H9 (cell line): ENCODE results near the gene TMEM63C. TPM values are rescaled to one million over a fixed set of nuclear protein-coding genes. Genes with fewer than 3 reads are reported as not detected.

Experiments
- DNase-seq: peaks from one replicate; pipeline ENCODE4 v3.0.0-alpha.2; 2017
- H2AFZ ChIP-seq: one replicate; pipeline ENCODE4 v1.6.1; 2013; ENCODE audit warnings: mild to moderate bottlenecking, low read length, control low read depth, moderate library complexity
- H2AK5ac ChIP-seq: 2 replicates; pipeline ENCODE4 v1.6.1; 2013; ENCODE audit warnings: low read length, control low read depth, mixed read lengths; ENCODE audit not compliant: insufficient read length
- H2BK120ac ChIP-seq: one replicate; pipeline ENCODE4 v1.6.1; 2013; ENCODE audit warnings: low read depth, mild to moderate bottlenecking, low read length, control low read depth, inconsistent platforms; ENCODE audit not compliant: poor library complexity, severe bottlenecking
- H2BK12ac ChIP-seq: 2 replicates; pipeline ENCODE4 v1.6.1; 2013; ENCODE audit warnings: low read length, control low read depth, mixed read lengths, low read depth; ENCODE audit not compliant: insufficient read length
- H2BK15ac ChIP-seq: 2 replicates; pipeline ENCODE4 v1.6.1; 2013; ENCODE audit warnings: low read depth, low read length, control low read depth
- H2BK20ac ChIP-seq: one replicate; pipeline ENCODE4 v1.6.1; 2013; ENCODE audit warnings: low read depth, mild to moderate bottlenecking, low read length, control low read depth, inconsistent platforms; ENCODE audit not compliant: poor library complexity, severe bottlenecking
- H2BK5ac ChIP-seq: 2 replicates; pipeline ENCODE4 v1.6.1; 2013; ENCODE audit warnings: low read length, control low read depth, mixed read lengths; ENCODE audit not compliant: insufficient read length
- H3K14ac ChIP-seq: 2 replicates; pipeline ENCODE4 v1.6.1; 2013; ENCODE audit warnings: low read length, control low read depth; ENCODE audit not compliant: insufficient read depth
- H3K18ac ChIP-seq: 2 replicates; pipeline ENCODE4 v1.6.1; 2013; ENCODE audit warnings: low read depth, mild to moderate bottlenecking, mixed read lengths, low read length, control low read depth; ENCODE audit not compliant: insufficient read length
- H3K23ac ChIP-seq: 2 replicates; pipeline ENCODE4 v1.6.1; 2013; ENCODE audit warnings: low read length, control low read depth, mixed read lengths, low read depth; ENCODE audit not compliant: insufficient read length
- H3K23me2 ChIP-seq: 2 replicates; pipeline ENCODE4 v1.6.1; 2013; ENCODE audit warnings: low read depth, mild to moderate bottlenecking, mixed read lengths, low read length, control low read depth; ENCODE audit not compliant: insufficient read length, poor library complexity, severe bottlenecking
- H3K27ac ChIP-seq: 2 replicates; pipeline ENCODE4 v1.5.1; 2013; ENCODE audit warnings: low read length, control low read depth, mixed read lengths, low read depth; ENCODE audit not compliant: insufficient read length
- H3K27me3 ChIP-seq: 2 replicates; pipeline ENCODE4 v1.6.1; 2013; ENCODE audit warnings: low read length, control low read depth, inconsistent platforms; ENCODE audit not compliant: insufficient read depth
- H3K4ac ChIP-seq: 2 replicates; pipeline ENCODE4 v1.6.1; 2013; ENCODE audit warnings: low read depth, mild to moderate bottlenecking, control low read depth, inconsistent platforms, low read length, moderate library complexity
- H3K4me1 ChIP-seq: 2 replicates; pipeline ENCODE4 v1.6.1; 2013; ENCODE audit warnings: low read length, control low read depth, inconsistent platforms; ENCODE audit not compliant: insufficient read depth
- H3K4me2 ChIP-seq: 2 replicates; pipeline ENCODE4 v1.6.1; 2013; ENCODE audit warnings: low read length, control low read depth, mixed read lengths; ENCODE audit not compliant: insufficient read length, insufficient read depth
- H3K56ac ChIP-seq: 2 replicates; pipeline ENCODE4 v1.6.1; 2013; ENCODE audit warnings: low read depth, mild to moderate bottlenecking, mixed read lengths, low read length, control low read depth; ENCODE audit not compliant: insufficient read length
- H3K79me1 ChIP-seq: 2 replicates; pipeline ENCODE4 v1.6.1; 2013; ENCODE audit warnings: low read depth, mild to moderate bottlenecking, moderate library complexity, low read length, control low read depth, inconsistent platforms; ENCODE audit not compliant: insufficient read depth, poor library complexity, severe bottlenecking
- H3K79me2 ChIP-seq: 2 replicates; pipeline ENCODE4 v1.6.1; 2013; ENCODE audit warnings: low read length, control low read depth, inconsistent platforms; ENCODE audit not compliant: insufficient read depth
- H3K9ac ChIP-seq: 2 replicates; pipeline ENCODE4 v1.6.1; 2013; ENCODE audit warnings: low read length, control low read depth, mixed read lengths; ENCODE audit not compliant: insufficient read length; ENCODE audit errors: extremely low read depth
- H3K9me3 ChIP-seq: one replicate; pipeline ENCODE4 v1.6.1; 2013; ENCODE audit warnings: low read depth, low read length, inconsistent platforms; ENCODE audit not compliant: control insufficient read depth
- H3T11ph ChIP-seq: one replicate; pipeline ENCODE4 v1.6.1; 2013; ENCODE audit warnings: mild to moderate bottlenecking, low read length, control low read depth, inconsistent platforms
- H4K20me1 ChIP-seq: one replicate; pipeline ENCODE4 v1.6.1; 2013; ENCODE audit not compliant: control insufficient read depth, insufficient read length, insufficient read depth
- H4K5ac ChIP-seq: 2 replicates; pipeline ENCODE4 v1.6.1; 2013; ENCODE audit warnings: low read depth, mild to moderate bottlenecking, mixed read lengths, low read length, control low read depth; ENCODE audit not compliant: insufficient read length
- H4K8ac ChIP-seq: replicated peaks from 2 replicates; pipeline ENCODE4 v1.6.1; 2013; ENCODE audit warnings: low read length, control low read depth, mixed read lengths, low read depth; ENCODE audit not compliant: insufficient read length
- H4K91ac ChIP-seq: 2 replicates; pipeline ENCODE4 v1.6.1; 2013; ENCODE audit warnings: low read depth, mild to moderate bottlenecking, moderate library complexity, mixed read lengths, low read length, control low read depth; ENCODE audit not compliant: insufficient read length
- H3K27ac Mint-ChIP-seq, 3 experiments: 2 replicates in 2 of 3; 3 replicates in 1 of 3; pipeline ENCODE4 v1.8.0; 2020 to 2021; ENCODE audit warnings: mixed read lengths in 3 of 3, mild to moderate bottlenecking in 1 of 3, moderate library complexity in 1 of 3
- H3K27me3 Mint-ChIP-seq: 2 replicates; pipeline ENCODE4 v1.8.0; 2021; ENCODE audit warnings: low read depth, mild to moderate bottlenecking, moderate library complexity, mixed read lengths
- H3K36me3 Mint-ChIP-seq, 3 experiments: 2 replicates in 2 of 3; 3 replicates in 1 of 3; pipeline ENCODE4 v1.8.0; 2020 to 2021; ENCODE audit warnings: low read depth in 3 of 3, mixed read lengths in 3 of 3; ENCODE audit not compliant: insufficient read depth in 1 of 3
- H3K4me1 Mint-ChIP-seq, 2 experiments: 2 replicates each; pipeline ENCODE4 v1.8.0; 2020; ENCODE audit warnings: mixed read lengths in 2 of 2
- H3K4me3 Mint-ChIP-seq, 2 experiments: 2 replicates in 1 of 2; 3 replicates in 1 of 2; pipeline ENCODE4 v1.8.0; 2020 to 2021; ENCODE audit warnings: mild to moderate bottlenecking in 2 of 2, mixed read lengths in 2 of 2, moderate library complexity in 1 of 2
- H3K9me3 Mint-ChIP-seq, 2 experiments: 2 replicates in 1 of 2; 3 replicates in 1 of 2; pipeline ENCODE4 v1.8.0; 2020; ENCODE audit warnings: mild to moderate bottlenecking in 2 of 2, mixed read lengths in 2 of 2, moderate library complexity in 1 of 2
- WGBS: extraction: QIAGEN DNeasy Blood & Tissue Kit; methylation state at CpG from one replicate; pipeline ENCODE4 v1.1.7; 2013; ENCODE audit warnings: missing lambda C conversion rate, low lambda C conversion rate, mixed read lengths; ENCODE audit not compliant: insufficient read length; ENCODE audit errors: extremely low coverage; 5-methylcytosine and 5-hydroxymethylcytosine counted together
- total RNA-seq: library from RNA; stranded (reverse); gene quantifications from 2 replicates; pipeline ENCODE4 v1.2.1, GENCODE V29; 2021
- TF ChIP-seq, protein P1 (sequence below): fragments of 200-600 bp; sonication (generic); conservative IDR thresholded peaks from 3 replicates; pipeline ENCODE4 v1.8.0; 2021; ENCODE audit warnings: antibody characterized with exemption, mild to moderate bottlenecking

Gene TMEM63C
- total RNA-seq, 1 experiment from 2014 or later: 2.2 TPM

DNA sequence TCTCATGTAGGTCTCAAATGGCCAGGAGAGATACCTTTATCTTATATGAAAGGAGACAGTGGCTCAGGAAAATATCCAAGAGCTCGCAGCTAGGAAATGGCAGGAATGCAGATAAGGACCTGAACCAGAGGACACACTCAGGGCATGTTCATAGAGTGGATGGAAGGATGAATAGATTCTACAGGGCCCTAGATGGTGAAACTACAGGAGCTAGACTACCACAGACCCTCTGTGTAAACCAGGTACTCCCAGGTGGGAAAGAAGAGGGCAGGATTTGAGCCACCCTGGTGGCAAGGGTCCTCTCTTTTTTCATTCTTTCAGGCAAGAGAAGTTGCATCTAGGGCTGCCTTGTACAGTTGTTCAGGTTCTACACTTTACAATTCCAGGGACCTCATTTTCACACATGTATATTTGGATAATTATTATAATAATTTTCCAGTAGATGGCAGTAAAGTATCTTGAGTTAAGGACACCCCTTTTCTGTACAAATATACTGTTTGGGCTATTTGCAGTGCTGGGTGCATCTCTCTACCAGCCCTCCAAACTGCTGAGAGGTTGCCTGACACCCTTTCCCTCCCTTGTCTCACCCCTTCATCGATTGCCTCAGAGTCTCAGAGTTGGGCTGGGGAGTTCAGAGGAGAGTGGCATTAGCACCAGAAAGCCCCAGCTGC, 29.5 kb upstream of the TMEM63C start:
- Histone ChIP-seq H3K4me1 (peaks cover 1% of the 10 kb centered on the region; the same call in 1 of the 2 replicates), H3K23ac (no peak overlapping the region), H2BK5ac (no peak overlapping the region), H3K14ac (no peak overlapping the region; the same call in 1 of the 2 replicates), H2BK120ac (no peak overlapping the region), H3K4me2 (no peak overlapping the region), H4K8ac (no peak overlapping the region), H2AFZ (no peak overlapping the region), H2BK15ac (no peak overlapping the region), H3K79me2 (no peaks in the 10 kb centered on the region), H3K23me2 (no peaks in the 10 kb centered on the region), H2AK5ac (no peak overlapping the region), H3T11ph (no peak overlapping the region), H4K20me1 (no peaks in the 10 kb centered on the region), H3K9me3 (no peaks in the 10 kb centered on the region), H2BK20ac (no peak overlapping the region), H3K56ac (no peak overlapping the region), H4K91ac (no peak overlapping the region), H3K9ac (no peak overlapping the region), H3K79me1 (no peaks in the 10 kb centered on the region), H3K18ac (no peak overlapping the region), H3K27ac (no peak overlapping the region), H3K27me3 (no peaks in the 10 kb centered on the region), H2BK12ac (no peak overlapping the region), H3K4ac (no peak overlapping the region), H4K5ac (no peak overlapping the region)
- H3K4me1 Mint-ChIP-seq: peaks cover 26 to 40% of the 10 kb centered on the region in 2 experiments
- TF ChIP-seq, protein P1, sequence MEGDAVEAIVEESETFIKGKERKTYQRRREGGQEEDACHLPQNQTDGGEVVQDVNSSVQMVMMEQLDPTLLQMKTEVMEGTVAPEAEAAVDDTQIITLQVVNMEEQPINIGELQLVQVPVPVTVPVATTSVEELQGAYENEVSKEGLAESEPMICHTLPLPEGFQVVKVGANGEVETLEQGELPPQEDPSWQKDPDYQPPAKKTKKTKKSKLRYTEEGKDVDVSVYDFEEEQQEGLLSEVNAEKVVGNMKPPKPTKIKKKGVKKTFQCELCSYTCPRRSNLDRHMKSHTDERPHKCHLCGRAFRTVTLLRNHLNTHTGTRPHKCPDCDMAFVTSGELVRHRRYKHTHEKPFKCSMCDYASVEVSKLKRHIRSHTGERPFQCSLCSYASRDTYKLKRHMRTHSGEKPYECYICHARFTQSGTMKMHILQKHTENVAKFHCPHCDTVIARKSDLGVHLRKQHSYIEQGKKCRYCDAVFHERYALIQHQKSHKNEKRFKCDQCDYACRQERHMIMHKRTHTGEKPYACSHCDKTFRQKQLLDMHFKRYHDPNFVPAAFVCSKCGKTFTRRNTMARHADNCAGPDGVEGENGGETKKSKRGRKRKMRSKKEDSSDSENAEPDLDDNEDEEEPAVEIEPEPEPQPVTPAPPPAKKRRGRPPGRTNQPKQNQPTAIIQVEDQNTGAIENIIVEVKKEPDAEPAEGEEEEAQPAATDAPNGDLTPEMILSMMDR: peak; percentile 39; the same call in 1 of the 3 replicates
- H3K4me3 Mint-ChIP-seq: no peak overlapping the region
- peak; percentile 12 for DNase-seq
- WGBS: no CpG with 5 or more reads among the region's 2 CpGs
- no peaks in the 10 kb centered on the region; a peak in 1 of 7 replicates for H3K36me3 Mint-ChIP-seq
- peaks cover 2% of the 10 kb centered on the region for H3K27me3 Mint-ChIP-seq
- no peak overlapping the region for H3K27ac Mint-ChIP-seq
- peaks cover 0 to 4% of the 10 kb centered on the region in 2 experiments; a peak in 2 of 5 replicates for H3K9me3 Mint-ChIP-seq
